ENCODE data around the gene BNIP3.

BNIP3 gene, protein sequence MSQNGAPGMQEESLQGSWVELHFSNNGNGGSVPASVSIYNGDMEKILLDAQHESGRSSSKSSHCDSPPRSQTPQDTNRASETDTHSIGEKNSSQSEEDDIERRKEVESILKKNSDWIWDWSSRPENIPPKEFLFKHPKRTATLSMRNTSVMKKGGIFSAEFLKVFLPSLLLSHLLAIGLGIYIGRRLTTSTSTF

GRCh38 chr10:131981429-131982184 lies at the start of gene BNIP3:
Gene BNIP3 (minus strand): TSS chr10:131981923. CDS start chr10:131981806, 117 bp downstream.
- TF ChIP-seq EGR1 (IDR thresholded peaks at IDR 0.05) (peak; percentile 52; the same call in 1 of the 2 replicates), CREB1 (IDR thresholded peaks at IDR 0.05; ENCODE audit: low read depth) (no peak), REST (IDR thresholded peaks at IDR 0.05; ENCODE audit: low read depth) (no peak), CEBPB (IDR thresholded peaks at IDR 0.05) (no peak), EP300 (IDR thresholded peaks at IDR 0.05; ENCODE audit: borderline replicate concordance) (no peak), YY1 (IDR thresholded peaks at IDR 0.05; ENCODE audit: low read depth) (0 out of 2 replicates have a peak, but pooled peaks have one; percentile 15), TCF12 (IDR thresholded peaks at IDR 0.05; ENCODE audit: low read depth) (peak; percentile 44; the same call in 1 of the 2 replicates), TAF1 (IDR thresholded peaks at IDR 0.05; ENCODE audit: low read depth) (no peak; the same call in 1 of the 2 replicates), FOXM1 (IDR thresholded peaks at IDR 0.05; ENCODE audit: borderline replicate concordance, low read depth) (no peak), ZBTB7A (IDR thresholded peaks at IDR 0.05; ENCODE audit: low read depth) (peak; percentile 33; the same call in 1 of the 2 replicates), NFIC (IDR thresholded peaks at IDR 0.05) (peak; percentile 20; the same call in 1 of the 2 replicates), TEAD4 (IDR thresholded peaks at IDR 0.05) (peak; percentile 54)
- TF ChIP-seq, protein P1, sequence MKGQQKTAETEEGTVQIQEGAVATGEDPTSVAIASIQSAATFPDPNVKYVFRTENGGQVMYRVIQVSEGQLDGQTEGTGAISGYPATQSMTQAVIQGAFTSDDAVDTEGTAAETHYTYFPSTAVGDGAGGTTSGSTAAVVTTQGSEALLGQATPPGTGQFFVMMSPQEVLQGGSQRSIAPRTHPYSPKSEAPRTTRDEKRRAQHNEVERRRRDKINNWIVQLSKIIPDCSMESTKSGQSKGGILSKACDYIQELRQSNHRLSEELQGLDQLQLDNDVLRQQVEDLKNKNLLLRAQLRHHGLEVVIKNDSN (IDR thresholded peaks at IDR 0.05) = peak; percentile 72
- TF ChIP-seq, protein P2, sequence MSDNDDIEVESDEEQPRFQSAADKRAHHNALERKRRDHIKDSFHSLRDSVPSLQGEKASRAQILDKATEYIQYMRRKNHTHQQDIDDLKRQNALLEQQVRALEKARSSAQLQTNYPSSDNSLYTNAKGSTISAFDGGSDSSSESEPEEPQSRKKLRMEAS (IDR thresholded peaks at IDR 0.05) = peak; percentile 92

DNA sequence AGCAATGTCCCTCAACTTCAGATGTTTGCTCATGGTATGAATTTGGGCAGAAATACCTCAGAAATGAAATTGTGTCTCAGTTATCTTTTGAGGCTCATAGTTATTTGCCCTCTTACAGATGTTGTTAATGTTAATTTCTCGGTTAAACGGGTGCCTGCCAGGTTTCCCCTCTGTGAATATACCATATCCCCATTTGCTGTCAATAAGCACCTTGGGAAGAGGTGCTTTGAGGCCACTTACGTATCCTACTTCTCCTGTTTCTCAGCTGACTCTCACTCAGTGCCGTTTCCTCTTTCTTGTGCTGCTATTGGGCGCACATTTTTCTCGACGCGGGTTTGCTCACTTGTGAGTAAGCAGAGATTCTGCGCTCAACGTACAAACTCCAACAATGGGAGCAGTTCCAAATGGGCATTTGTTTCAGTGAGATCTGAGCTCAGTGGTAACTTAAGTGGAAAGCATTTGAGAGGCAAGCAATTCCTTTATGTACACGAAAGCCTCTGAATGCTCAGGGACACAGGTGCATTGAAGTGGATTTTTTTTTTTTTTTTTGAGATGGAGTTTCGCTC lies 49.3 kb upstream of the BNIP3 start:
- no peak for TF ChIP-seq TEAD4 (IDR thresholded peaks at IDR 0.05)
- no peak for TF ChIP-seq FOXM1 (IDR thresholded peaks at IDR 0.05; ENCODE audit: borderline replicate concordance, low read depth)
- no peak for TF ChIP-seq CREB1 (IDR thresholded peaks at IDR 0.05; ENCODE audit: low read depth)
- no peak for TF ChIP-seq EP300 (IDR thresholded peaks at IDR 0.05; ENCODE audit: borderline replicate concordance)
- TF ChIP-seq NFIC (IDR thresholded peaks at IDR 0.05) = no peak
- TF ChIP-seq ZBTB7A (IDR thresholded peaks at IDR 0.05; ENCODE audit: low read depth) = no peak
- no peak for TF ChIP-seq YY1 (IDR thresholded peaks at IDR 0.05; ENCODE audit: low read depth)
- no peak for TF ChIP-seq REST (IDR thresholded peaks at IDR 0.05; ENCODE audit: low read depth)
- no peak for TF ChIP-seq TAF1 (IDR thresholded peaks at IDR 0.05; ENCODE audit: low read depth)
- no peak for TF ChIP-seq TCF12 (IDR thresholded peaks at IDR 0.05; ENCODE audit: low read depth)
- TF ChIP-seq CEBPB (IDR thresholded peaks at IDR 0.05) = no peak
- TF ChIP-seq EGR1 (IDR thresholded peaks at IDR 0.05) = no peak
- TF ChIP-seq, protein P1 (IDR thresholded peaks at IDR 0.05) = no peak
- TF ChIP-seq, protein P2 (IDR thresholded peaks at IDR 0.05) = no peak
- TF ChIP-seq RAD21 (IDR thresholded peaks at IDR 0.05; ENCODE audit: low read depth) = no peak

DNA sequence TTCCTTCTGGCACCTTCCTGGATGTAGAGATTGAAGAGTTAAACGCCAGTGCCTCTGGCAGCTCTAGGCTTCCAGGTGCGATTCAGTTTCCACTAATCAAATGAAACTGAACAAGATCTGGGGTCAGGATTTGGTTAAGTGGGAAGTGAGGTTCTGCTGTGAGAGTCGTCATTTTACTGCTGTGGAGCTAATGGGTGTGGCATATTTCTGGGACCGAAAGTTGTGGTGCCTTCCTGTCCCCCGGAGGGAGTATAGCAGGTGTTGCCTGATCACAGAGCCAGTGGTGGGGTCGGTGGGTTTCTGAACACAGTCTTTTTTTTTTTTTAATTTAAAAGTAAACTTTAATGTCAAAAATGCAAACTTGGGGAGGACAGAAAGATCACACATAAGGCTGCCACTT lies 47.0 kb upstream of the BNIP3 start:
- TF ChIP-seq EGR1 (IDR thresholded peaks at IDR 0.05) = no peak
- TF ChIP-seq TCF12 (IDR thresholded peaks at IDR 0.05; ENCODE audit: low read depth) = no peak
- no peak for TF ChIP-seq RAD21 (IDR thresholded peaks at IDR 0.05; ENCODE audit: low read depth)
- TF ChIP-seq TEAD4 (IDR thresholded peaks at IDR 0.05) = no peak

GRCh38 chr10:132027423-132027983 lies 45.8 kb upstream of the BNIP3 start:
- TF ChIP-seq, protein P2 (IDR thresholded peaks at IDR 0.05) = no peak
- TF ChIP-seq NFIC (IDR thresholded peaks at IDR 0.05) = no peak
- no peak for TF ChIP-seq CREB1 (IDR thresholded peaks at IDR 0.05; ENCODE audit: low read depth)
- no peak for TF ChIP-seq RAD21 (IDR thresholded peaks at IDR 0.05; ENCODE audit: low read depth)
- TF ChIP-seq REST (IDR thresholded peaks at IDR 0.05; ENCODE audit: low read depth) = no peak
- no peak for TF ChIP-seq TAF1 (IDR thresholded peaks at IDR 0.05; ENCODE audit: low read depth)
- TF ChIP-seq FOXM1 (IDR thresholded peaks at IDR 0.05; ENCODE audit: borderline replicate concordance, low read depth) = no peak
- no peak for TF ChIP-seq CEBPB (IDR thresholded peaks at IDR 0.05)
- no peak for TF ChIP-seq EGR1 (IDR thresholded peaks at IDR 0.05)
- no peak for TF ChIP-seq EP300 (IDR thresholded peaks at IDR 0.05; ENCODE audit: borderline replicate concordance)
- TF ChIP-seq, protein P1 (IDR thresholded peaks at IDR 0.05) = no peak
- TF ChIP-seq TEAD4 (IDR thresholded peaks at IDR 0.05) = no peak
- TF ChIP-seq YY1 (IDR thresholded peaks at IDR 0.05; ENCODE audit: low read depth) = no peak
